PC-3 (cell line): Measurements from ENCODE around the gene C16orf95.

Source experiments
- CTCF ChIP-seq: fragments of 300-600 bp; sonication (generic); conservative IDR thresholded peaks from 2 replicates; pipeline ENCODE4 v1.5.1; 2017; ENCODE audit warnings: antibody characterized with exemption, low read depth, mild to moderate bottlenecking, low read length
- EZH2 ChIP-seq: fragments of 300-600 bp; sonication (generic); IDR thresholded peaks from one replicate; pipeline ENCODE4 v1.6.1; 2017; ENCODE audit warnings: antibody characterized with exemption, mild to moderate bottlenecking, low read length; ENCODE audit not compliant: unreplicated experiment
- EZH2phosphoT487 ChIP-seq: fragments of 300-600 bp; sonication (generic); IDR thresholded peaks from 2 replicates; pipeline ENCODE4 v1.6.1; 2018; ENCODE audit warnings: mild to moderate bottlenecking, antibody characterized with exemption, low read length, borderline replicate concordance

- no peak for TF ChIP-seq CTCF
- TF ChIP-seq EZH2: no peak
- no peak for TF ChIP-seq EZH2phosphoT487
Measured at GRCh38 chr16:87329436-87330256, 12.5 kb upstream of the C16orf95 start.
